ENCODE measurements around the gene EN1.

GRCh38 chr2:118851650-118852049 lies 4.2 kb upstream of the EN1 start:
- TF ChIP-seq EZH2 (IDR thresholded peaks at IDR 0.05; ENCODE audit: low read length) (no peak), CTCF (optimal IDR thresholded peaks at IDR 0.05 in 1 of 3, IDR thresholded peaks at IDR 0.05 in 1 of 3, conservative IDR thresholded peaks at IDR 0.05 in 1 of 3; ENCODE audit: extremely low read depth in 1 of 3, insufficient read depth in 2 of 3, low read length in 3 of 3) (no peak)

All from keratinocyte (primary cell).